Measurements from ENCODE around the gene STIP1.
A peak's percentile ranks its signal among the peaks of the same experiment; 100 is the strongest.

The STIP1 gene

DNA sequence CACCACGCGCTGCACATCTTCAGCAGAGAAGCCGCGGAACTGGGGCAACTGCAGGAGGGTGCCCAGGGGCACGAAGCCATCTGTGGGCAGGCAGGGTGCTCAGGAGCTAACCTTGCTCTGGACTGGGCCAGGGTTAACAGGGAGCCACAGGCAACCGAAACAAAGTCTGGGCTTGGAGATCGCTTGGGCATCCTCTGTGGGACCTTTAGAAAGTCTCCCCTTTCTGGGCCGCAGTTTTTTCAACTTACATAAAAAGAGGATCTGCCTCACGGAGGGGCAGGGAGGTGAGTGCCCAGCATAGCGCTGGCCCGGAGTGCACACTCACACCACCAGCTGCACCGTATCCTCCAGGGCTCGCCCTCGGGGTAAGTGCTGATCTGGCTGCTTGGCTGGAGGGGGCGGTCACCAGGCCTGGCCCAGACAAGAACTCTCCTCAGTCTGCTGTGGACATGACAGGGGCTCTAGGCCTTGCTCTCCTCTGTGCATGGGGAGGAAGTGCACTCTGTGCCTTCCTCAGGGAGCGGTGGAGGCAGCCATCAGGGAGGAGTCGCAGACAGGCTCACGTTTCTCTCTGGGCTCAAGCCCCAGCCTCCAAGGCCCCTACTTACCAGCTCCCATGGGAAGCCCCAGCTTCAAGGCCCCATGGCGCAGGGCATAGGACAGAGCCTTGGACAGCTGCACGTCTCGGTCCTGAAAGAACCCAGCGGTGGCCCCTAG is 39.1 kb downstream of the STIP1 start:
- DNase-seq = peak; percentile 28

DNA sequence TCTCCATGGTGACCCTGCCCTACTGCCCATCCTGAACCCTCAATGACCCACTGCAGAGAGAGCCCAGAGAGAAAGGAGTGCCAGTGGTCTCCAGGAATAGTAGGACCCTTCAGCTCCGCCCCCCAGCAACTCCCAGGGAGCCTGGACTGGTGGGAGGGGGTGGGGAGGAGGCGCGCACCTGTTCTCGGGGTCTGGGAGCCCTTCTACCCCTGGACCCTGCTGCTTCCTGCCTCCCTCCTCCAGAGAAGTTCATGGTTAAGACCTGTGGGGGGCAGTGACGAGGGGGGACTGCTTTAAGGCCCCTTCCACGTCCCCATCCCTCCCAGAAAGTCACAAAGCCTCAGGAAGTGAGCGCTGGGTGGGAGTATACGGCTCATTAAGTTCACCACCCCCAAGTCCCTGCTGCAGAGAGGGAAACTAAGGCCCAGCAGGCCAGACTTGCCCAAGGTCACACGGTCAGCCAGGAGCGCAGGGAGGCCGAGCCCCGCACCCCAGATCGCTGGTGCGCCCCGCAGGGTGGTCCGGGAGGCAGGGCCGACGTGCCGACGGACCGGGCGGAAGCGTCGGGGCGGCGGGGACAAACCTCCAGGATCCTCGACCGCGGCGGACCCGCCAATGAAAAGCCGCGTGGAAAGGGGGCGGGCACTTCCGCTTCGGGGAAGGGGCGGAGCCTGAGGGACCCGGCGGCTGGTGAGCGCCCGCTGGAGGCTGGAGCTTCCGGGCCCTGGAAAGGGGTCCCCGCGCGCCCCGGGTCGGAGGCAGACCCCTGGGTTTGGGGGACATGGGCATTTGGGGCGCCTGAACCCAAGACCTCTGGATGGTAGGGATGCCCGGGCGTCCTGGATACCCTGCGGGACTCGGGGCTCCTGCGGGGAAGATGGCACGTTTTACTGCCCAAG is 39.9 kb downstream of the STIP1 start, which contains the start of the genes NUDT22 and TRPT1:
Gene NUDT22 (plus strand): TSS at position 667 of the 899 bp plus-strand sequence. CDS start 379 bp downstream, outside the sequence.
Gene TRPT1 (minus strand): TSS at position 579 of the 899 bp plus-strand sequence. CDS start 326 bp downstream, at position 253.
- DNase-seq = peak; percentile 97

DNA sequence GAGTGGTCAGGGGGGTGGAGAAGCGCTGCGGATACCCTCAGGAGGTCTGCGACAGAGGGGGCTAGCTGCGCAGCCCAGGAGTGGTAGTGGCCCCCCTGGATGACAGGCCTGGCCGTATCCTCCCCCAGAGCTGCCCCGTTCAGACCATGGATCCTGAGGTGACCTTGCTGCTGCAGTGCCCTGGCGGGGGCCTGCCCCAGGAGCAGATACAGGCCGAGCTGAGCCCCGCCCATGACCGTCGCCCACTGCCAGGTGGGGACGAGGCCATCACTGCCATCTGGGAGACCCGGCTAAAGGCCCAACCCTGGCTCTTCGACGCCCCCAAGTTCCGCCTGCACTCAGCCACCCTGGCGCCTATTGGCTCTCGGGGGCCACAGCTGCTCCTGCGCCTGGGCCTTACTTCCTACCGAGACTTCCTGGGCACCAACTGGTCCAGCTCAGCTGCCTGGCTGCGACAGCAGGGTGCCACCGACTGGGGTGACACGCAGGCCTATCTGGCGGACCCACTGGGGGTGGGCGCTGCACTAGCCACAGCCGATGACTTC is 40.6 kb downstream of the STIP1 start:
- peak; percentile 70 for DNase-seq

DNA sequence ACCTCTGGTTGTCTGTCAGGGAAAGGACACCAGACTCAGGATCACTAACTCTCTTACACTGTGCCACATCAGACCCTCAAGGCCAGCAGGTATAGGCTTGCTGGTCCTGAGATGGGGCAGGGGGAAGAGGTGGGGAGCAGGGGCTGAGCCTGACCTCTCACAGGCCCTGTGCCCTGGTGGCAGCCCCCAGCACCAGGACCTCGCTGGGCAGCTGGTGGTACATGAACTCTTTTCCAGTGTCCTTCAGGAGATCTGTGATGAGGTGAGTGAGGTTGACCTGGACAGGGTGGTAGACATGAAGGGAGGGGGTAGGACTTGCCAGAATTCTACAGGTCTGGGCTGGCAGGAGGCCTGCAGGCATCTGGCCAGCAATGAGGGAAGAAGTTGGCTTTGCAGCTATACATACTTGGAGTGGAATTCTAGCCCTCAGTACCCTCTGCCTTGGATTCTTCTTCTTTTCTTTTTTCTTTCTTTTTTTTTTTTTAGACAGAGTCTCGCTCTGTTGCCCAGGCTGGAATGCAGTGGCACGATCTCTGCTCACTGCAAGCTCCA is 41.5 kb downstream of the STIP1 start:
- DNase-seq = no peak

DNA sequence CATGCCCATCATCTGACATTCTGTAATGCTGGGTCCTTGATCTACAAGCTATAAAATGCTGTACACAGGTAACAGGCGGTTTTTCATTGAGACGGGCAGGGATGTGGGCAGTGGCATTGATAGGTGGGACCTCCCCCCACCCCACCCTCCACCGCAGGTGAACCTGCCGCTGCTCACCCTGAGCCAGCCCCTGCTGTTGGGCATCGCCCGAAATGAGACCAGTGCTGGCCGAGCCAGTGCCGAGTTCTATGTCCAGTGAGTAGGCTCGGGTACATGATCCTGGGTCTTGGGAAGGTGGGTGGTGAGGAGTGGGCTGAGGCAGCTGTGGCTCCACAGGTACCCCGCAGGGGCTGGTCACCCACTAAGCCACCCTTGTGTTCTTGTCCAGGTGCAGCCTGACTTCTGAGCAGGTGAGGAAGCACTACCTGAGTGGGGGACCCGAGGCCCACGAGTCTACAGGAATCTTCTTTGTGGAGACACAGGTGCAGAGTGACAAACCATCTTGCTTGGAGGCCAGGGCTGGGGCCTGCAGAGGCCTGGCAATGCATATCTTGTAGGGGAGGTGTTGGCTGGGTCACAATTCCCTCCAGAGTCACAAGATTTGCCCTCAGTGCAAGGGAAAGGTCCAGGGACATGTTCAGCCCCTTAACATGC is 43.2 kb downstream of the STIP1 start:
- no peak for DNase-seq

DNA sequence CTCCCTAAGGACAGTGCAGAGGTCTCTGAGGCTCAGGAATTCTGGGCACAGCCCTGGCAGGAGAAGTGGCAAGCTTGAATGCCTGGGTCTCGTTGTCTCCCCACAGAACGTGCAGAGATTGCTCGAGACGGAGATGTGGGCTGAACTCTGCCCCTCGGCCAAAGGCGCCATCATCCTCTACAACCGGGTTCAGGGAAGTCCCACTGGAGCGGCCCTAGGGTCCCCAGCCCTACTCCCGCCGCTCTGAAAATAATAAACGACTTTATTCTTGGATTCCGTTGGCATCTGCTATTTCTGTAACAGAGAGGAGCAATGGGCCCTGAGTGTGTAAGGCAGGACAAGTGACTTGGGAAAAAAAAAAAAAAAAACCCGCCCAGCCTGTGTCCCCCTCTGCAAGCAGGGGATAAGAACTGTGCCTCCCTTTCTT is 43.8 kb downstream of the STIP1 start:
- DNase-seq = no peak

DNA sequence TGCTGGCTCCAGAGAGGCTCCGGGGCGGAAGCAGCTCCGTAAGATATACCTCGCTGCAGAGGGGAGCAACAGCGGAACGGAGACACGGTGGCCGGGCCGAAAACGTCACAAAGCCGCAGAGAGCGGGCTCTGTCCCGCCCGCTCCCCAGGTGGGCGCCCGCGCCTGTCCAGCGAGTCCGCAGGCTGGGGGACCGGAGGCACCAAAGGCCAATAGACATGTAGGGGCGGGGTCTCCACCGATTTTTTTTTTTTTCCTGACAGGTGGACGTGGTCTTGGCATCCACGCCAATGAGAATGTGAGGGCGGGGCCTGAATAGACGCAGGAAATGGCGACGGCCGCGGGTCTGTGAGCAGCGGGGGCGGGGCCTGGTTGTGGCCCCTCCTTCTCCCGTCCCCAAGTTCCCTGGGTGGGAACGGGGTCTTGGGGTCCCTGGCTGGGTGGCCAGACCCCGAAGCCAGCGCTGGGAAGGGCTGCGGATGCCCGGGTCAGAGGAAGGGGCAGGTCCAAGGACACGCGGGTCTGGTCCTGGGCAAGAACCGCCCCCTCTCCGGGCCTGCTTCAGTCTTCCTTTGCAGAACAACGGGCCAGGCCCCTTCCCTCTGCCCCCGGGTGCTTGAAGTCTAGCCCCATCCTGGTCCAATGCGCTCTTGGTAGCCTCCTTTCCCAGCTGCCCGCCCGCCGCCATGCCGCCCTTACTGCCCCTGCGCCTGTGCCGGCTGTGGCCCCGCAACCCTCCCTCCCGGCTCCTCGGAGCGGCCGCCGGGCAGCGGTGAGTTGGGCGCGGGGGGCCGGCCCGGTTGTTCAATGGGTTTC is 44.4 kb downstream of the STIP1 start, which contains the start of gene DNAJC4:
Gene DNAJC4 (plus strand): TSS at position 378 of the 814 bp plus-strand sequence. CDS start 307 bp downstream, at position 685.
- DNase-seq = peak; percentile 92

DNA sequence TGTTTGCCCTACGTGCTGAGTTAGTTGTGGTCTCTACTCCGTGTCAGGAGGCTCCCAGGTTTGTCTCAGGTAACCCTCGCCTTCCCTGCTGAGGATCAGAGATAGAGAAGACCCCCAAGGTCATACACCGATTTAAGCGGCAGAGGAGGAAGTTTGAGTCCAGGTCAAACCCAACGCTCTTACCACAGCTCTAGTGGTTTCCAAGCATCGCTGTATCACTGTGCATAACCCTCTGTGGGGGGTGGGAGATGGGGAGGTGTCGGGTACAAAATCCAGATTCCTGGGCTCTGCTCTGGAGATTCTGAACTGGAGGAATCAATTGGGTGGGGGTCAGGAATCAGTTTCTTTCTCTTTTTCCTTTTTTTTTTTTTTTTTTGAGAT is 45.0 kb downstream of the STIP1 start:
- no peak for DNase-seq

DNA sequence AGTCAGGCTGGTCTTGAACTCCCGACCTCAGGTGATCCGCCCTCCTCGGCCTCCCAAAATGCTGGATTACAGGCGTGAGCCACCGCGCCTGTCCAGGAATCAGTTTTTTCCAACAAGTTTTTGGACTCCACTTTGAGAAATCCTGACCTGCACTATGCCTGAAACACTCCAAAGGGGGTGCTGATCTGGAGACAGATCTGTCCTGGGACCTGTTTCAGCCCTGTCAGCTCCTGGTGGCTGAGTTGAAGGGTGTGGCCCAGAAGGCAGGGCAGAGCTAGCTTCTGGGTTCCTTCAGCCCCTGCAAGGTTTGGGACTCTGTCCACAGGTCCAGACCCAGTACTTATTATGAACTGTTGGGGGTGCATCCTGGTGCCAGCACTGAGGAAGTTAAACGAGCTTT is 45.6 kb downstream of the STIP1 start:
- DNase-seq = no peak

DNA sequence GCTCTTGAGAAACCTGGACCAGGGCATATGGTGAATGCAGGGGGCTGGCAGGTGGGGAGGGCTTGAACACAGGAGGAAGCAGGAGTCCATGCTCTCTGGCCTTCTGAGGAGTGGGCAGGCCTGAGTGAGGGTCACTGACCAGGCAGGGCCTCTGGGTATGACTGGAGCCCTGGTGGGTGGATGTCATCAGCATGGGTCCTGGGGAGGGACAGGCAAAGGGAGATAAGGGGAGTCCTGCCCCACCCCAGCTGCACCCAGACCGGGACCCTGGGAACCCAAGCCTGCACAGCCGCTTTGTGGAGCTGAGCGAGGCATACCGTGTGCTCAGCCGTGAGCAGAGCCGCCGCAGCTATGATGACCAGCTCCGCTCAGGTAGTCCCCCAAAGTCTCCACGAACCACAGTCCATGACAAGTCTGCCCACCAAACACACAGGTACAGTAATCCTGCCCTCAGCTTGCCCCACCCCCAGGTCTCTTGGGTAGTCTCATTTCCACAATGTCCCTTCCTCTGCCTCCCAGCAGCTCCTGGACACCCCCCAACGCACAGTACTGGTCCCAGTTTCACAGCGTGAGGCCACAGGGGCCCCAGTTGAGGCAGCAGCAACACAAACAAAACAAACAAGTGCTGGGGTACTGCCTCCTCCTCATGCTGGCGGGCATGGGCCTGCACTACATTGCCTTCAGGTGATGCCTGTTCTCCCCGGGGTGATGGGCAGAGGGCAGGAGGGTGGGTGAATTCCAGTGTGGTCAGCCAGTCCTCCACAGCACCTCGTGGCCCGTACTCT is 46.4 kb downstream of the STIP1 start:
- DNase-seq = no peak

DNA sequence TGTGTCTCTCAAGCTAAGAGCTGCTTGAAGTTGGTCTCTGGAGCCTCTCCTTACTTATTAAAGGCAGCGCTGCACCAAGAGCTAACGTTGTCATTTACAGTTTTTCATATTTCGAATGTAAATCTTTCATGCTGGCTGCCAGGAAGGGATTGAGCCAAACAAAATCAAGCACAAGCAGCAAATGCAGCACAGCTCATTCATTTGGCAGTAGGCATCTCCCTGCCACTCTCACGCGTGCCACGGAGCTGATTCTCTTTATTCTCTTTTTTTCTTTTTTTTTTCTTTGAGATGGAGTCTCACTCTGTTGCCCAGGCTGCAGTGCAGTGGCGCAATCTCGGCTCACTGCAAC is 47.0 kb downstream of the STIP1 start:
- DNase-seq = no peak

DNA sequence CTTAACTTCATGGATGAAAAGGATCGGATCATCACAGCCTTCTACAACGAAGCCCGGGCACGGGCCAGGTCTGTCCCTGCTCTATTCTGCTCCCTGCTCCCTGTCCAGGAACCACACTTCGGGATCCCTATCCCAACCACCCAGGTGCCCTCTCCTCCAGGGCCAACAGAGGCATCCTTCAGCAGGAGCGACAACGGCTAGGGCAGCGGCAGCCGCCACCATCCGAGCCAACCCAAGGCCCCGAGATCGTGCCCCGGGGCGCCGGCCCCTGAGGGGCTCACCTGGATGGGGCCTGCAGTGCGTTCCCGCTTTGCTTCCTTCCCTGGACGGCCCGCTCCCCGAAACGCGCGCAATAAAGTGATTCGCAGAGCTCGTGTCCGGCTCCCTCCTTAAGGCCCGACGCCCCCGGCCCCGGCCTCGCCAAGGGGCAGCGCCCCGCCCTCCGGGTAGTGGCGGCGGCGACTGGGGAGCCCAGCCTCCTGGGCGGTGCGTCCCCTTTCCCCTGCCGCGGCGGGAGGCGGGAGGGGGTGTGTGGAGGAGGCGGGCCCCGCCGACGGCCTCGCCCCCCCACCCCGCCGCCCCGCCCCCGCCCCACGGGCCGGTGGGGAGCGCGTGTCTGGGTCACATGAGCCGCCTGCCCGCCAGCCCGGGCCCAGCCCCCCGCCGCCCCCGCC is 48.1 kb downstream of the STIP1 start, which contains the start of gene VEGFB:
Gene VEGFB (plus strand): TSS at position 672 of the 674 bp plus-strand sequence. CDS start 250 bp downstream, outside the sequence.
- DNase-seq = peak; percentile 68

DNA sequence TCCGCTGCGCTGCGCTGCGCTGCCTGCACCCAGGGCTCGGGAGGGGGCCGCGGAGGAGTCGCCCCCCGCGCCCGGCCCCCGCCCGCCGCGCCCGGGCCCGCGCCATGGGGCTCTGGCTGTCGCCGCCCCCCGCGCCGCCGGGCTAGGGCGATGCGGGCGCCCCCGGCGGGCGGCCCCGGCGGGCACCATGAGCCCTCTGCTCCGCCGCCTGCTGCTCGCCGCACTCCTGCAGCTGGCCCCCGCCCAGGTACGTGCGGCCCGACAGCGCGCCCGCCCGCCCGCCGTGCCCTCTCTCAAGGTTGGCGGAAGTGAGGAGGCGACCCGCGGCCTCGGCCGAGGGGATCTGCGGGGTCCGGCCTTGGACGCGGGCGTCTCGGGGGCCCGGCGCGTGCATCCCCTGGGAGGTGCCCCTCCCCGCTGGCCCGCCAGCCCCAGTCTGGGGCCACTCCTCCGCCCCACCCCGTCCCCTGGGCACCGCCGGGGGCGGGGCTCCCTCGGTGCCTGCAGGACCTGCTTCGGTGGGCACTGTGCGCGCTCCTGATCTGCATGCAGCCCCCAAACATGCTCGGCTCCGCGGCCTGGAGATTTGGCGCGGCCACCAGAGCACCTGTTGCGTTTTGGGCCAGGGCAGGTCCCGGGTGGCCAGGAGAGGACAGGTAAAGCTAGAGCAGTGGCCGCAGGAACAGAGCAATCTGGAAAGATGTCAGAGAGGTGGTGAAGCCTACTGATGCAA is 48.8 kb downstream of the STIP1 start:
- peak; percentile 59 for DNase-seq

DNA sequence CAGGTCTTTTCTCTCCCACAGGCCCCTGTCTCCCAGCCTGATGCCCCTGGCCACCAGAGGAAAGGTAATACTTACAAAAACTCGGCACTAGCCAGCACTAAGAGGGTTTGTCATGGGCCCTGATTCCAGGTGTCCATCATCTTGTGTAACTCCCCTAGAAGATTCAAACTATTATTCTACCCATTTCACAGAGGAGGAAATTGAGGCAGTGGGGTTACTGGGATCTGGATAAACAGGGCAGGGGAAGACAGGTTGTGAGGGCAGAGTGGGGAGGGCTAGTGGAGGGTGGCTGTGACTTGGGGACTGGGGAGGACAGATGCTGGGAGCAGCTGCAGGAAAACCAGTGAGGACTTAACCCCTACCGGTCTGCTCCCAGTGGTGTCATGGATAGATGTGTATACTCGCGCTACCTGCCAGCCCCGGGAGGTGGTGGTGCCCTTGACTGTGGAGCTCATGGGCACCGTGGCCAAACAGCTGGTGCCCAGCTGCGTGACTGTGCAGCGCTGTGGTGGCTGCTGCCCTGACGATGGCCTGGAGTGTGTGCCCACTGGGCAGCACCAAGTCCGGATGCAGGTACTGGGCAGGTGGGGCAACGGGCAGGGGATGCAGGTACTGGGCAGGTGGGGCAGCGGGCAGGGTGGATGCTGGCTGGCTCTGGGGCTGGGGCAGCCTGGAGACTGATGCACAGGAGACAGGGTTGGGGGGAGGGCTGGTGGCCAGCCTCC is 49.6 kb downstream of the STIP1 start:
- DNase-seq = no peak

DNA sequence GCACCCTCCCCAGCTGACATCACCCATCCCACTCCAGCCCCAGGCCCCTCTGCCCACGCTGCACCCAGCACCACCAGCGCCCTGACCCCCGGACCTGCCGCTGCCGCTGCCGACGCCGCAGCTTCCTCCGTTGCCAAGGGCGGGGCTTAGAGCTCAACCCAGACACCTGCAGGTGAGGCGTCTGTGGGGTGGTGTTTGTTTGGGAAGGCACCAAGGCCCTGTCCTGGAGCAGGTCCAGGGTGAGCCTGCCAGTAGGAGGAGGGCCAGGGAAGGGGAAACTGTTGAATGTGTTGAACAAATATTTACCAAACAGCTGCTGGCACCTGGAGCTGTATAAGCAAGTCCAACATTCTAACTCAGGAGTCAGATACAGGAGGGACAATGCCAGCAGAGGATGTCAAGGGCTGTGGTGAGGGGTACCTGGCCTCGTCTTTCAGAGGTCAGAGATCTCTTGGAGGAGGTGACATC is 51.5 kb downstream of the STIP1 start:
- DNase-seq = no peak

DNA sequence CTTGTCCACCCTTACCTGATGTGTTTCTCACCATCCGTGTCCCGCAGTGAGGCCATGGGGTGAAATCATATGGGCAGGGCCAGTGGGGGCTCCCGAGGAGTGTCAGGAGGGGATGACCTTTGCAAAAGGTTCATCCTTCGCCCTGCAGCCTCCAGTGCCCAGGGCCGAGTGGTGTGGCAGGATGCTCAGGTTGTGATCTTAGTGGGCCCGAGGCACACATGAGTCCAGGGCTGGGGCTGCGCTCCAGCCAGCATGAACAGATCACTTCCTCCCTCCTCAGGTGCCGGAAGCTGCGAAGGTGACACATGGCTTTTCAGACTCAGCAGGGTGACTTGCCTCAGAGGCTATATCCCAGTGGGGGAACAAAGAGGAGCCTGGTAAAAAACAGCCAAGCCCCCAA is 52.1 kb downstream of the STIP1 start:
- no peak for DNase-seq

DNA sequence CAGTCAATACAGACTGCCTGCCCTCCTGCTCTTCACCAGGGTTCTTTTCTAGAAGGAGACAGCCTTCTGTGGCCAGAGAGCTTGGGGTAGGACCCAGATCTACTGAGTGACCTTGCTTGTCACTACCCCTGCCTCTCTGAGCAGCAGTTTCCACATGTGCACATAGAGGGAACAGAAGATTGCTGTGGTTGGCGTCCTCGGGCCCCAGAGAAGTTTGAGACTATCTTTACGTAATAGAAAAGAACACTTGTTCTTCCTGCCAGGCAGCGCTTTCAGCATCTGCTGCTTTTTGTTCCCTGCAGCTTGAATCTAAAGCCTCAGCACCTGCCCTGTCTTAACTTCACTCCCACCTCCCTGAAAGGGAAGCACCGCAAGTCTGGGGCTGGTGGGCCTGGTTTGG is 53.0 kb downstream of the STIP1 start:
- DNase-seq = no peak

DNA sequence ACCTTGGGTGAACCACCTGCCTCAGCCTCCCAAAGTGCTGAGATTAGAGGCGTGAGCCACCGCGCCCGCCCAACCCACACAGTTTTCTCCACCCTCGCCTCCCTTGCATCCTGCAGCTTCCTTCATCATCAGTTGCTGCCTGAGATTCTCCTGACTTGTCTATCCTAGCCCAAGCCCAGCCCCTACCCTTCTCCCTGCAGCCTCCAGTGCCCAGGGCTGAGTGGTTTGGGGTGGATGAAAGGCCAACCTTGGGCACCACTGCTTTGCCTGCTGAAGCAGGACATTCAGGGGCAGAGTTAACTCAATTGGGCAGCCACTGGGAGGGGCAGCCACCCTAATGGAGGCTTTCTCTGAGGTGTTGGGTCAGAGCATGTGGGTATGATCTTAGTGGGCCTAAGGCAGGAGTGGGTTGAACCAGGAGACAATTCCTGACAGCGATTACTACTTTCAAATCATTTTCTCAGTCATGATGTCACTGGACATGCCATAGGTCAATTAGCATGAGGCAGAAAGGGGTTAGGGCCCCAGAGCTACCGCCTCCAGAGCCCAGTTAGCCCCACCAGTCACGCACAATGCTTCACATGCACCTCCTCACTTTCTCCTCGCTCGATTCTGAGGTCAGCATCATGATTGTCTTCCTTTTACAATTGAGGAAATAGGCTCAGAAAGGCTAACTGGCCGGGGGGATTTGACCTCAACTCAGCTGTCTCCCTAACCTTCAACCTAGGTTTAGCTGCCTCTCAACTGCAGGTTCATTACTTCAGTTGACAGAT is 53.9 kb downstream of the STIP1 start:
- peak; percentile 25 for DNase-seq

Data from activated CD4-positive, alpha-beta T cell treated with anti-CD3 and anti-CD28 coated beads for 48 hours (primary cell).